Epithelial cell of esophagus (primary cell): ENCODE results near the gene RRAS.
A peak's percentile ranks its signal among the peaks of the same experiment; 100 is the strongest.

ENCODE experiments used
- DNase-seq: peaks from one replicate; pipeline ENCODE4 v3.0.0; 2010; ENCODE audit warnings: low read depth
- H3K4me3 ChIP-seq: 2 replicates; pipeline ENCODE4 v1.5.1; 2011; ENCODE audit warnings: mild to moderate bottlenecking, low read length, control low read depth
- TF ChIP-seq, protein P1 (sequence below): IDR thresholded peaks from 2 replicates; pipeline ENCODE4 v1.5.1; 2011; ENCODE audit warnings: low read depth, mild to moderate bottlenecking, low read length, control low read depth, inconsistent platforms; ENCODE audit not compliant: insufficient read depth; ENCODE audit errors: missing control alignments

The RRAS gene

DNA sequence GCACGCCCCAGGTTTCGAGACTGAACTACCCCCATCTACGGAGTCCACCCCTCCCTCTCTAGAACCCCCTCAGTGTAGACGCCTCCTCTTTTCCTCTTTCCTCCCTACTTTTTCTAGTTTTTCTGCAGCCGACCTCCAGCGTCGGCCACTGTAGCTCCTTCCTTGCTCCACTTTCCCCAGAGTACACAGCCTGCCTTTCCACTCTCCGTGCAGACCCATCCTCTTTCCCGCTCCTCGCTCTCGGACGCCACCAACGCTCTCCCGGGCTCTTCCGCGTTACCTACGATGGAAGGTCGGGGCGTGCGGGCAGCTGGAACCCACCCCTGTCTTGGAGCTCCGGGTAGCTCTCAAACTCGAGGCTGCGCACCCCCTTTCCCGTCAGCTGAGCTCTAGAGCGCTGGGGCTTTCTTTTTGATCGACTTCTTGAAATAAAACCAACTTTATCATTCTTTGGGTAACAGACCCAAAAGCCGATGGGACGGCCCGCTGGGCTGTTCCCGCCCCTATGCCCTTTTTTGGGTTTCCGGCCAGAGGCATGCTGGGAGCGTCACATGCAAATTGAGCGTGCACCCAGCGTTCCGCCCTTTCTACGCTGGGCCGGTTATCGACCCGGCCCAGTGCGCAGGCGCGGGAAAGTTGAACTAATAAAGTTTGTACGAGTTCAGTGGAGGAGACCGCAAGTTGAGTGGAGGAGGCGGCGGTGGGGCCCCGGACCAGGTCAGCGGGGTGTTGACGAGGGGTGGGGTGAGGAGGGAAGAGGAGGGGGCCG lies 25.6 kb upstream of the RRAS start, which contains the start of the genes BCL2L12 and IRF3:
TSS of gene BCL2L12 (plus strand) at position 583 of the 769 bp plus-strand sequence. CDS start 760 bp downstream, outside the sequence.
TSS of gene IRF3 (minus strand) at position 507 of the 769 bp plus-strand sequence. CDS start 1,019 bp downstream, outside the sequence.
- TF ChIP-seq, protein P1, sequence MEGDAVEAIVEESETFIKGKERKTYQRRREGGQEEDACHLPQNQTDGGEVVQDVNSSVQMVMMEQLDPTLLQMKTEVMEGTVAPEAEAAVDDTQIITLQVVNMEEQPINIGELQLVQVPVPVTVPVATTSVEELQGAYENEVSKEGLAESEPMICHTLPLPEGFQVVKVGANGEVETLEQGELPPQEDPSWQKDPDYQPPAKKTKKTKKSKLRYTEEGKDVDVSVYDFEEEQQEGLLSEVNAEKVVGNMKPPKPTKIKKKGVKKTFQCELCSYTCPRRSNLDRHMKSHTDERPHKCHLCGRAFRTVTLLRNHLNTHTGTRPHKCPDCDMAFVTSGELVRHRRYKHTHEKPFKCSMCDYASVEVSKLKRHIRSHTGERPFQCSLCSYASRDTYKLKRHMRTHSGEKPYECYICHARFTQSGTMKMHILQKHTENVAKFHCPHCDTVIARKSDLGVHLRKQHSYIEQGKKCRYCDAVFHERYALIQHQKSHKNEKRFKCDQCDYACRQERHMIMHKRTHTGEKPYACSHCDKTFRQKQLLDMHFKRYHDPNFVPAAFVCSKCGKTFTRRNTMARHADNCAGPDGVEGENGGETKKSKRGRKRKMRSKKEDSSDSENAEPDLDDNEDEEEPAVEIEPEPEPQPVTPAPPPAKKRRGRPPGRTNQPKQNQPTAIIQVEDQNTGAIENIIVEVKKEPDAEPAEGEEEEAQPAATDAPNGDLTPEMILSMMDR, result no peak
- DNase-seq, result peak; percentile 96

DNA sequence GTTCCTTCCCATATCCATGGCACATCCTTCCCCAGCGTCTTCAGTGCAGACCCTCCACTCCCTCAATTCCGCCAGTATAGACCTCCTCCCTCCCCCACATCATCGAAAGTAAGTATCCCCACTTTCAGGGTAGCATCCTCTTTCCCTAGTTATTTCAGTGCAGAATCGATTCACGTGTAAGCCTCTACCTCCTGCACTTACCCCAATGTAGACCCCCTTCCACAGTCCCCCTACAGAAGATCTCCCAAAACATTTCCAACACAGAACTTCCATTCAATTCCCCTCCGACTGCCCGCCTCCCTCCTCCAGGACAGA lies 25.1 kb upstream of the RRAS start:
- TF ChIP-seq, protein P1, result no peak
- DNase-seq, result no peak
- peak overlapping the region; percentile 98 for H3K4me3 ChIP-seq

More for the DNA sequence above, 25.6 kb upstream of the RRAS start, which contains the start of the genes BCL2L12 and IRF3:
- peak within 1 kb of the TSS; percentile 98 for H3K4me3 ChIP-seq

DNA sequence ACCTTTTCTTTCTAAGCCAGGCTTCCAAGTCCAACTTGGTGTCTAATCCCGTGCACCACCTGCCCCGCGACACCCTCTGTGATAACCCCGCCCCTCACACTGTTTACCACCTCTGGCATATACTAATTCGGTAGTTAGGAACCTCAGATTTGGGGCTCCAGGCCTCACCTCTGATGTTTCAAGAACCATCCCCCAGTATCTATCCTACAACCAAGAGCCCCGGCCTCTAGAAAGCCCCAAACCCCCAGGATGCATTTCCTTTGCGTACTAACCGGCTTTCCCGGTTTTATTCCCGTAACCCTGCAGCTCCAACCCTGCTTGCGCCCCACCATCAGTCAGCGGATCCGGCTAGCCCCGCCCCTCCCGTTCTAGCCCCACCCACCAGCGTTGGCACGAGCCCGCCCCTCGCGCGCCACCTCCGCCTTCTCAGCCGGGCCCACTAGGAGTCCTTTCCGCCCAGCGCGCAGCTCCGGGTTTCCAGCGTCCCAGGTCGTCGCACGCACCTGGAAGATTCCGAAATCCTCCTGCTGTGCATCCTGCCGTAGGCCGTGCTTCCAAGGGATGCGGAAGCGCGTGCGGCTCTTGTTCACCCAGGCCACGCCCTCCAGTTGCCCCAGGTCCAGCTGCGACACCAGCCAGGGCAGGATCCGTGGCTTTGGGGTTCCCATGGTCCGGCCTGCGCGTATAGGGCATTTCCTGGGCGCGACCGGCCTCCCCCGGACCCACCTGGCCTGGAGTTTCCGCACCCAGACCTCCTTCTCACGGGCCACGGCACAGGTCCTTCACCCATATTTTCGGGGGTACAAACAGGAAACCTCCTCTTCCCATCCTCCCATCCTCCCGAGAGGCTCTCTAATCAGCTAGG lies 24.5 kb upstream of the RRAS start:
- peak; percentile 96 for DNase-seq
- peak overlapping the region; percentile 98 for H3K4me3 ChIP-seq
- TF ChIP-seq, protein P1, result peak; percentile 27

DNA sequence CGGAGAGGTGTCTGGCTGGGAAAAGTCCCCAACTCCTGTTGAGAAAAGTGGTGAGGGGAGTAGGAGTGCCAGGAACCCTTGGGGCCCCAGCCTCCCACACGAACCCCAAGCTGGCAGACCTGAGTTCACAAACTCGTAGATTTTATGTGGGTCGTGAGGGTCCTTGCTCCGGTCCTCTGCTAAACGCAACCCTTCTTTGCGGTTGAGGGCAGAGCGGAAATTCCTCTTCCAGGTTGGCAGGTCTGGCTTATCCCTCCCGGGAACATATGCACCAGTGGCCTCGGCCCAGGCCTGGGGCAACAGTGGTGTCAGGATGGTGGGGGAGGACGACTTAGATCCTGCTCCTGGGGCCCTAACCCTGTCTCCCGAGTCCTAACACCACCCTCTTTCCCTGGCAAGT lies 23.3 kb upstream of the RRAS start:
- DNase-seq, result no peak
- H3K4me3 ChIP-seq, result no peak overlapping the region
- TF ChIP-seq, protein P1, result no peak

DNA sequence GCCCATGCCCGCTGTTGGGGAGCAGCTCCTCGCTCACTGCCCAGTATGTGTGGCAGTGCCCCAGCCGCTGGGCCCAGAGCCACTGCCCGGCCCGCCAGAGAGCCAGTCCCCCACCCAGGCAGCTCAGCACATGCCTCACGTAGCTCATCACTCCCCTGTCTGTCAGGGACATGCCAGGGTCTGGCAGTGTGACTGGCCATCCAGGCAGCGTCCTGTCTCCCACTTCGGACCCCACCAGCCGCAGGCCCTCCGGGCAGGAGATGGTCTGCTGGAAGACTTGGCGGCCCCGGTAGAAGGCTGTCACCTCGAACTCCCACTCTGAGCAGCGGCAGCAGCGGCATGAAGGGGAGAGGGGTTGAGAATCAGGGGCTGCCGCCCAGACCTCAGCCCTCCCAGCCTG lies 22.1 kb upstream of the RRAS start:
- TF ChIP-seq, protein P1, result no peak
- H3K4me3 ChIP-seq, result no peak overlapping the region
- DNase-seq, result no peak

DNA sequence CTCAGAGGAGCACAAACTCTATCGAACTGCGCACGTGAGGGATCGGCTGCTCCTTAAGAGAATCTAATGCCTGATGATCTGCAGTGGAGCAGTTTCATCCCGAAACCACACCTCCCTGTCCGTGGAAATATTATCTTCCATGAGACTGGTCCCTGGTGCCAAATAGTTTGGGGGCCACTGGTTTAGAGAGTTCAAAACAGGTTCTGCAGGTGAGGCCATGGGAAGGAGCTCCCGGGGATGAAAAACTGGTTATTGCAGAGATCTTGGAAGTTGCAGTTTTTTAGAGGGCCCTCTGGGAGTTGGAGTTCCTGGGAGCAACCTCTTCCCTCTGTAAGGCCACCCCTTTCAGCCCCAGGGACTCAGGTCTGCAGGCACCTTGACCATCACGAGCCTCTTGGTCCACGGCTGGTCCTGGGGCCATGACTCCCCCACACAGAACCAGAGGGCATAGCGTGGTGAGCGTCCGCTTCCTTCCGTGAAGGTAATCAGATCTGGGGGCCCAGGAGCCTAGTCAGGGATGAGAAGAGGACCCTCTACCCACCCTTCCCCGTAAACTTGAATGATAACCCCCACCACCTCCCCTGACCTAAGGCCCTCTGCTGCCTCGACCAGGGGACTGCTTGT lies 20.5 kb upstream of the RRAS start:
- H3K4me3 ChIP-seq, result no peak overlapping the region
- no peak for DNase-seq
- TF ChIP-seq, protein P1, result no peak
